GM12872 (cell line): ENCODE results near the gene TRPV5.
A peak's percentile ranks its signal among the peaks of the same experiment; 100 is the strongest.

Experiments
- TF ChIP-seq, protein P1 (sequence below): IDR thresholded peaks from 3 replicates; pipeline ENCODE4 v1.5.1; 2011; ENCODE audit warnings: low read depth, mild to moderate bottlenecking, low read length, moderate library complexity; ENCODE audit not compliant: insufficient read depth

Gene TRPV5

DNA sequence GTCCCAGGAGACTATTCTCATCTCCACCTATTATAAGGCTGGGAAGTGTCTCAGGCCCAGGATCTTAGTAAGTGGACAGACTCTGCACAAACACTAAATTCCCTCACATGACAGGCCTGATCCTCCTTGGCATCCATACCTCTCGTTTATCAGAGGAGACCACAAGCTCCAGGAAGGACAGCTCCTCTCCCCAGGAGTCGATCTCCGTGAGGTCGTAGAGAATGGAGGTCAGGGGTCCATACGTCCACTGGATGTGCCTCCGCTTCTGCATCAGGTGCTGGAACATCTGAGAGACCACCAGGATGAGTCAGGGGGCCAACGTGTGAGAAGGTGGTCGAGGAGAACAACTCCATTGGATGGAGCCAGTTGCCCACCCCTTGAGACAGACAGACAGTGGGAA lies 5.6 kb downstream of the TRPV5 start:
- TF ChIP-seq, protein P1, sequence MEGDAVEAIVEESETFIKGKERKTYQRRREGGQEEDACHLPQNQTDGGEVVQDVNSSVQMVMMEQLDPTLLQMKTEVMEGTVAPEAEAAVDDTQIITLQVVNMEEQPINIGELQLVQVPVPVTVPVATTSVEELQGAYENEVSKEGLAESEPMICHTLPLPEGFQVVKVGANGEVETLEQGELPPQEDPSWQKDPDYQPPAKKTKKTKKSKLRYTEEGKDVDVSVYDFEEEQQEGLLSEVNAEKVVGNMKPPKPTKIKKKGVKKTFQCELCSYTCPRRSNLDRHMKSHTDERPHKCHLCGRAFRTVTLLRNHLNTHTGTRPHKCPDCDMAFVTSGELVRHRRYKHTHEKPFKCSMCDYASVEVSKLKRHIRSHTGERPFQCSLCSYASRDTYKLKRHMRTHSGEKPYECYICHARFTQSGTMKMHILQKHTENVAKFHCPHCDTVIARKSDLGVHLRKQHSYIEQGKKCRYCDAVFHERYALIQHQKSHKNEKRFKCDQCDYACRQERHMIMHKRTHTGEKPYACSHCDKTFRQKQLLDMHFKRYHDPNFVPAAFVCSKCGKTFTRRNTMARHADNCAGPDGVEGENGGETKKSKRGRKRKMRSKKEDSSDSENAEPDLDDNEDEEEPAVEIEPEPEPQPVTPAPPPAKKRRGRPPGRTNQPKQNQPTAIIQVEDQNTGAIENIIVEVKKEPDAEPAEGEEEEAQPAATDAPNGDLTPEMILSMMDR = no peak

DNA sequence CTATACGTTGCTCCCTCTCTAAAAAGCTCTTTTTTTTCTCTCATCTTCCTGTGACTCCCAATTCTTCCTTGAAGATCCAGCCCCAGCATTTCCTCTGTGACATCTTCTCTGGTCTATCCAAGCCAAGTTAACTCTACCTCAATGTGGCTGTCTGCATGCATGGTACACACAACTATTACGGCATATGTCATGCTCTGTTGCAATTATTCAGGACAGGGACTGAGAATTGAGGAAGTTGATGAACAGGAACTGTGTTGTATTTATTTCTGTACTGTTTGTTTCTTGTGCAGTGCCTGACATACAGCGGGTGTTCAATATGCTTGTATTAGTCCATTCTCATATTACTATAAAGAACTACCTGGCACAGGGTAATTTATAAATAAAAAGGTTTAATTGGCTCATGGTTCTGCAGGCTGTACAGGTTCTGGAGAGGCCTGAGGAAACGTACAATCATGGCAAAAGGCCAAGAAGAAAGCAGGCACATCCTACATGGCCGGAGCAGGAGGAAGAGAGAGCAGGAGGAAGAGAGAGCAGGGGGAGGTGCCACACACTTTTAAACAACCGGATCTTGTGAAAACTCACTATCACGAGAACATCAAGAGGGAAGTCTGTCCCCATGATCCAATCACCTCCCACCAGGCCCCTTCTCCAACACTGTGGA lies 6.3 kb downstream of the TRPV5 start:
- TF ChIP-seq, protein P1 = no peak

DNA sequence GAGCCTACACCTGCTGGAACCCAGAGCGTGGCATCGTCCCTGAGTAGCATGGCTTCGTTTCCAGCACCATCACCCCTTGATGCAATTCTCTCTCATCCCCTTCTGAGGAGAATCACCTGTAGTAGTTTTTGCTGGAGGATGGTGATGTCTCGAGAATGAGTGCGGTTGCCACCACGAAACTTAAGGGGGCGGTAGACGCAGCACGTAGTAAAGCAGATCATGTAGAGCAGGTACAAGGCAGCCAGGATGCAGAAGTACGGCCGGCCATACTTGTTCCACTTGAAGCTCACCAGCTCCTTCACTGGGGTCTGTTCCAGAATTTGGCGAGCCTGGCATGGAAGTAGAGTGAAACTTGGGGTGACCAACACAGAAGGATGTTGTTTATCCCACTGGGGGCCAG lies 8.1 kb downstream of the TRPV5 start:
- TF ChIP-seq, protein P1 = peak; percentile 34; the same call in 1 of the 3 replicates

DNA sequence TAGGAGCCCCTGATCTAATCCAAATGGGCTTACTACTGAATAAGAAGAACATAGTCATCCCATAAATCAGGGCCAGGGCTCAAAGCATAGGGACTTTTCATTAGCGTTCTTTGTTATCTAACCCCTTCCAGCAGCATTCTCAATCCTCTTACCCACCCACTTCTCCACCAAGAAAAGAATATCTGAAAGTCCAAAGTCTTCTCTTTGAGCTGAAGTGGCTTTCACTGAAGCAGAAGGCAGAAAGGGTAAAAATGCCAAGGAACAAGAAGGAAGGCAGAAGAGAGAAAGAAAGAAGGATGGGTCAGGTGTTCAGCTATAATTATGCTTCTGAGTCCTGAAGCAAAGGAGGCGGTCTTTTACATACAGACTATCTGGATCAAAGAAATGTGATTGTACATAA lies 10.2 kb downstream of the TRPV5 start:
- TF ChIP-seq, protein P1 = no peak

DNA sequence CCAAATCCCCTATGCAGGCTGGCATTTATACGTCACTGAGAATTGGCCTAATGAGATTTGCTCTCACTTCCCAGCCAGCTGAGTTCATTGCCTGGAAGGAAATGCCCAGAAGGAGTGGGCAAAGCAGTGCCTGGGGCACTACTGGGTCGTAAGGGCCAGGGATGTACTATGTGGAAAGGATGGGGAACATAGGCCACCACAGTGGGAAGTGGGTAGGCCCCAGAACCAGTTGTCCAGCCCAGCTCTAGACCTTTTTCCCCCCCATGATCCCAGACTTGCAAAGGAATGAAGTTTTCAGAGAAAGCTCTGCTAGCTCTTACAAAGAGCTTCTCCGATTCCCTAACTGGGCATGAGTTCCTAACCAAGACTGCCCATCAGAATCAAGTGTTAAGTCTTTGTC lies 13.9 kb downstream of the TRPV5 start:
- TF ChIP-seq, protein P1 = no peak

DNA sequence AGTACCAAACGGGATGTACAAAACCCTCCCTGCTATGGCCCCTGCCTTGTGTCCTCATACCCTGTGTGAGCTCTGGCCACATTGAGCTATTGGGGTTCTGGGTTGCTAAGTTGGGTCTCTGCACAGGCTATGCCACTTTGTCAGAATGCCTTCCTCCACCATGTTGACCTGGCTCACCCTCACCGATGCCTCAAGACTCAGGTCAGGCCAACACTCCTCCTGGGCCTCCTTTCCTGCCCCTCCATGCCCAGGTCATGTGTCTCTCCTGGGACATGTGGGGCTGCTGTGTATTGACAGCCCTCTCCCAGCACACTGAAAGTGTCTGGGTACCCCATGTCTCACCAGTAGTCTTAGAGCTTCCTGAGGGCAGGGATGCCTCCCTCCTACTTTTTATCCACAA lies 14.6 kb downstream of the TRPV5 start:
- TF ChIP-seq, protein P1 = no peak

DNA sequence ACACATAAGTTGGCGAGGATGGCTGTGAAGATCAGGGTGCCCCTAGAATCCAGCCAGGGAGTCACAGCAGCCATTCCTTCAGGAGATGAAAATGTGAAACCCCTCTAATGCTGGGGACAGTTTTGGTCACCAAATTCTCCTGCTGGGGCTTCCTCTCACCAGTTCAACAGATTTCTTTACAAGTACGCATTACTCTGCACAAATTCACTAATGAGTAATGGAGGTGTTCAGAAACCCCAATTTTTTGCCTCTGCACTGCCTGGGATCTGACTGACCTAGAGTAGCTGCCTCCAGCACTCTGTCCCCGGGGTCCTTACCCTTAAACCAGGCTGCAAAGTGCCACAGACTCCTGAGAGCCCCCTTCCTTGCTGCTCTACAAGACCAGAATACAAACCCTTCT lies 16.1 kb downstream of the TRPV5 start:
- TF ChIP-seq, protein P1 = no peak

DNA sequence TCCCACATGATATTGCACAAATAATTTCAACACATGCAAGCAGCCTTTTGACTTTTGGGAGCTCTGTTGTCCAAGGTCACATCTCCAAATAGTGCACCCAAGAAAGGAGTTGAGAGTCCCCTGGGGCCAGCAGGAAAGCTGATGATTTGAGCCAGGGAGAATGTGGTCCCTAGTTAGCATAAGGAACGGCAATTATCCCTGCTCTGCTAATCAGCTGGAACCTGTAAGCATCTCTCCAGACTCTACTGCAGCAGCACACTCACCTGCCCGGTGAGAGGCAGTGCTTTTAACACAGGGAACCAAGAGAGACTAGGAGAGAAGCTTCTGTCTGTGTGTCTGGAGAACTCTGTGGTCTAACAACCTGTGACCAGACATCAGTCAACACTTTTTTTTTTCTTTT lies 17.0 kb downstream of the TRPV5 start:
- TF ChIP-seq, protein P1 = no peak
